HepG2 (cell line): ENCODE results near the gene CPED1. TPM values are rescaled to one million over a fixed set of nuclear protein-coding genes. Genes with fewer than 3 reads are reported as not detected.

Experiments used
- ATAC-seq: fragments of 200-7000 bp; cut with Tn5 transposase; 3 replicates; pipeline ENCODE4 v1.9.1; 2020; ENCODE audit warnings: mild to moderate bottlenecking, moderate library complexity
- BruUV-seq: library from RNA; stranded (reverse); fragments of 400-500 nt; replicated peaks from 2 replicates; lab custom pipeline; 2021; lab: Mats Ljungman, UMichigan
- CTCF ChIA-PET: fragments of 300-600 bp; formaldehyde crosslinking; extraction: SDS; loops from one replicate; lab custom pipeline; 2021; ENCODE audit warnings: low total read pairs, inconsistent platforms, low intra/inter-chr PET ratio; lab: Yijun Ruan, JAX
- POLR2A ChIA-PET: fragments of 350-600 bp; sonication (Branson Sonifier 250); formaldehyde crosslinking; loops from one replicate; lab custom pipeline; 2020; ENCODE audit warnings: antibody characterized with exemption, inconsistent platforms; lab: Yijun Ruan, JAX
- DNase-seq: peaks from one replicate; pipeline ENCODE4 v3.0.0-alpha.2; 2015; ENCODE audit warnings: low spot score
- FAIRE-seq: peaks from 3 replicates; lab custom pipeline; 2011; peaks lifted over from hg19 to GRCh38; lab: Jason Lieb, UNC
- H2AFZ ChIP-seq: one replicate; pipeline ENCODE4 v1.6.1; 2011; ENCODE audit warnings: low read length, inconsistent platforms
- H3K27ac ChIP-seq: fragments of 300-600 bp; 3 replicates; pipeline ENCODE4 v1.8.0; 2011; ENCODE audit warnings: mixed run types, mild to moderate bottlenecking, mixed read lengths, low read length, inconsistent platforms; ENCODE audit not compliant: insufficient read depth; ENCODE audit errors: extremely low read length
- H3K27me3 ChIP-seq, 2 experiments: fragments of 200-600 bp in 1 of 2; 2 replicates in 1 of 2; 3 replicates in 1 of 2; pipeline versions ENCODE4 v1.6.0 to v1.8.0; 2011; ENCODE audit warnings: low read length in 2 of 2, mild to moderate bottlenecking in 2 of 2, moderate library complexity in 2 of 2, inconsistent platforms in 1 of 2; ENCODE audit not compliant: insufficient read depth in 2 of 2, control insufficient read depth in 1 of 2
- H3K36me3 ChIP-seq, 2 experiments: fragments of 200-600 bp in 1 of 2; replicated peaks in 1 of 2; 2 replicates in 1 of 2; 3 replicates in 1 of 2; pipeline versions ENCODE4 v1.5.1 to v1.8.0; 2011; ENCODE audit warnings: low read length in 2 of 2, inconsistent platforms in 1 of 2; ENCODE audit not compliant: insufficient read depth in 2 of 2, control insufficient read depth in 1 of 2
- H3K4me1 ChIP-seq: 2 replicates; pipeline ENCODE4 v1.5.1; 2012; ENCODE audit warnings: low read length, inconsistent platforms; ENCODE audit not compliant: insufficient read depth
- H3K4me2 ChIP-seq: 2 replicates; pipeline ENCODE4 v1.6.0; 2011; ENCODE audit warnings: low read depth, low read length, inconsistent platforms
- H3K4me3 ChIP-seq, 3 experiments: fragments of 200-600 bp in 1 of 3; sonication (generic), shearing (Covaris generic) in 1 of 3; replicated peaks in 1 of 3; 2 replicates each; pipeline ENCODE4 v1.5.1; 2011 to 2016; ENCODE audit warnings: low read length in 3 of 3, inconsistent platforms in 2 of 3, low read depth in 2 of 3, mild to moderate bottlenecking in 2 of 3, control low read depth in 1 of 3, mixed read lengths in 1 of 3; ENCODE audit not compliant: insufficient read depth in 1 of 3
- H3K79me2 ChIP-seq: one replicate; pipeline ENCODE4 v1.6.1; 2011; ENCODE audit warnings: low read length, inconsistent platforms; ENCODE audit not compliant: insufficient read depth
- H3K9ac ChIP-seq: 2 replicates; pipeline ENCODE4 v1.6.0; 2011; ENCODE audit warnings: mild to moderate bottlenecking, low read depth, low read length, inconsistent platforms; ENCODE audit not compliant: insufficient read depth
- H3K9me3 ChIP-seq: 2 replicates; pipeline ENCODE4 v1.5.1; 2012; ENCODE audit warnings: mild to moderate bottlenecking, low read length
- H4K20me1 ChIP-seq: 2 replicates; pipeline ENCODE4 v1.6.0; 2011; ENCODE audit warnings: inconsistent platforms, mild to moderate bottlenecking, low read length, moderate library complexity; ENCODE audit not compliant: insufficient read depth
- MNT ChIP-seq: fragments of 450-650 bp; IDR thresholded peaks from 2 replicates; pipeline ENCODE4 v1.6.1; 2016
- RFX3 ChIP-seq: IDR thresholded peaks from 2 replicates; pipeline ENCODE4 v1.6.1; 2016; ENCODE audit warnings: missing biosample characterization, missing genetic modification reagents
- ZNF326 ChIP-seq: sonication (generic); formaldehyde crosslinking; IDR thresholded peaks from 2 replicates; pipeline ENCODE4 v1.4.0; 2020; ENCODE audit warnings: missing genetic modification reagents, borderline replicate concordance
- WGBS: methylation state at CpG from one replicate; pipeline ENCODE4 v1.1.6; 2017; ENCODE audit warnings: low lambda C conversion rate; 5-methylcytosine and 5-hydroxymethylcytosine counted together
- in situ Hi-C: cut with HindIII; loops from 2 replicates; pipeline ENCODE4 v1.10.0; 2017; ENCODE audit warnings: low pct_unique_long_range_greater_than_20kb; ENCODE audit not compliant: extremely low pct_ligation_motif_present
- intact Hi-C: fragments of 100-400 bp; cut with micrococcal nuclease; formaldehyde crosslinking; loops from one replicate; pipeline ENCODE4 v1.10.0; 2022; ENCODE audit not compliant: unreplicated experiment
- polyA plus RNA-seq, 8 experiments: library from polyadenylated mRNA; depleted of rRNA in 3 of 8; stranded (reverse) in 7 of 8; unstranded in 1 of 8; fragments of >200 nt; fragmentation: Illumina TruSeq in 4 of 8; extraction: Trizol in 4 of 8; gene quantifications; 2 replicates each; pipeline versions ENCODE4 v1.2.1 to v1.2.3, GENCODE V29; 2011 to 2016; ENCODE audit warnings: low read depth in 4 of 8, missing spikeins in 1 of 8, mixed read lengths in 1 of 8; ENCODE audit not compliant: insufficient read depth in 1 of 8
- total RNA-seq, 5 experiments: library from RNA; depleted of rRNA; stranded (reverse); fragments of >200 nt; fragmentation: Illumina TruSeq; extraction: Trizol; gene quantifications; 2 replicates each; pipeline ENCODE4 v1.2.3, GENCODE V29; 2016; ENCODE audit warnings: low read depth in 1 of 5

Gene CPED1
- total and polyA plus RNA-seq, 2 of the 13 experiments (the other 11 are each of a cell fraction or from before 2014, with no cell fraction given): 11.5 to 27.0 TPM

GRCh38 chr7:121339082-121339481 lies 350.6 kb downstream of the CPED1 start:
- DNase-seq: no peak
- BruUV-seq: no TSS peak
- Histone ChIP-seq H3K9me3 (no peaks in the 10 kb centered on the region), H3K4me3 (no peak overlapping the region), H3K4me1 (no peaks in the 10 kb centered on the region), H3K79me2 (no peaks in the 10 kb centered on the region), H2AFZ (no peak overlapping the region), H3K27me3 (peaks cover 0 to 18% of the 10 kb centered on the region in 2 experiments; a peak in 1 of 5 replicates)
- FAIRE-seq: no peak
- TF ChIP-seq MNT (peak; percentile 63), RFX3 (CRISPR knock-in tag) (no peak)
- TF ChIP-seq, all 625 proteins: peak for 1
- H3K36me3 ChIP-seq: no peaks in the 10 kb centered on the region
- H4K20me1 ChIP-seq: no peaks in the 10 kb centered on the region
- ChIA-PET POLR2A (no interaction called here), CTCF (no interaction called here)
- no peak for ATAC-seq
- H3K9ac ChIP-seq: no peak overlapping the region
- in situ Hi-C loops: no loop called here
- H3K27ac ChIP-seq: no peak overlapping the region
- no peak overlapping the region for H3K4me2 ChIP-seq
- intact Hi-C loops: no loop called here
- 21% methylated on average over 3 of the region's 5 CpGs for WGBS

GRCh38 chr7:121341933-121342332 lies 353.4 kb downstream of the CPED1 start:
- 0 out of 3 replicates have a peak, but pooled peaks have one; percentile 20 for ATAC-seq
- Histone ChIP-seq H4K20me1 (no peaks in the 10 kb centered on the region), H3K27ac (no peak overlapping the region), H3K9me3 (no peaks in the 10 kb centered on the region), H3K79me2 (no peaks in the 10 kb centered on the region), H2AFZ (no peak overlapping the region), H3K4me1 (no peaks in the 10 kb centered on the region), H3K9ac (no peak overlapping the region), H3K4me2 (no peak overlapping the region), H3K36me3 (no peaks in the 10 kb centered on the region; a peak in 1 of 5 replicates), H3K4me3 (no peak overlapping the region), H3K27me3 (0 out of 5 replicates have a peak, but pooled peaks cover 0 to under 1% of the 10 kb centered on the region in 2 experiments)
- in situ Hi-C loops (no loop called here), intact Hi-C loops (no loop called here)
- no TSS peak for BruUV-seq
- no peak for DNase-seq
- TF ChIP-seq ZNF326 (CRISPR knock-in tag): no peak
- POLR2A ChIA-PET: no interaction called here
- FAIRE-seq: no peak
- CTCF ChIA-PET: no interaction called here
